Coronary artery (tissue), 2 donors: Measurements from ENCODE around the gene TBL2.
A peak's percentile ranks its signal among the peaks of the same experiment; 100 is the strongest.

Experiments
- DNase-seq: peaks from one replicate; pipeline ENCODE4 v3.0.0-alpha.2; 2017; ENCODE audit warnings: low spot score
- H3K27ac ChIP-seq, 2 donors: fragments of 200-600 bp; sonication (generic); one replicate each; pipeline ENCODE4 v1.5.1; 2016 to 2019
- H3K4me3 ChIP-seq: fragments of 200-600 bp; sonication (generic); 2 replicates; pipeline ENCODE4 v1.5.1; 2016; ENCODE audit warnings: mild to moderate bottlenecking, moderate library complexity
- CTCF ChIP-seq: fragments of 200-600 bp; sonication (generic); IDR thresholded peaks from one replicate; pipeline ENCODE4 v1.5.1; 2019; ENCODE audit warnings: antibody characterized with exemption

The TBL2 gene

GRCh38 chr7:73578342-73579128, at the start of gene TBL2:
Gene TBL2, minus strand, starts transcription at chr7:73578579. Its CDS starts 30 bp downstream, at chr7:73578549.
- DNase-seq = peak; percentile 99
- Histone ChIP-seq H3K27ac (peak within 1 kb of the TSS; percentile 85 to 93), H3K4me3 (peak within 1 kb of the TSS; percentile 95)
- no peak for TF ChIP-seq CTCF

GRCh38 chr7:73626814-73627213, 48.4 kb upstream of the TBL2 start:
- DNase-seq = no peak
- TF ChIP-seq CTCF = no peak
- Histone ChIP-seq H3K27ac (no peak overlapping the region), H3K4me3 (no peak overlapping the region)

GRCh38 chr7:73625276-73625675, 46.9 kb upstream of the TBL2 start:
- DNase-seq = no peak
- Histone ChIP-seq H3K4me3 (no peak overlapping the region), H3K27ac (no peak overlapping the region)
- TF ChIP-seq CTCF = no peak

- Histone ChIP-seq H3K4me3 (peak overlapping the region; percentile 63), H3K27ac (no peak overlapping the region)
- no peak for TF ChIP-seq CTCF
- DNase-seq = no peak
Measured at GRCh38 chr7:73624669-73625001, 46.3 kb upstream of the TBL2 start.

GRCh38 chr7:73623798-73624668, 45.7 kb upstream of the TBL2 start, which contains the start of gene MLXIPL:
Gene MLXIPL, minus strand, starts transcription at chr7:73624522. Its CDS starts 30 bp downstream, at chr7:73624492.
- DNase-seq = no peak
- no peak for TF ChIP-seq CTCF
- Histone ChIP-seq H3K27ac (peak within 1 kb of the TSS in 1 of 2 donors; percentile 3), H3K4me3 (peak within 1 kb of the TSS; percentile 63)

GRCh38 chr7:73622909-73623797, 44.8 kb upstream of the TBL2 start:
- no peak for DNase-seq
- Histone ChIP-seq H3K4me3 (peak overlapping the region; percentile 63), H3K27ac (peak overlapping the region in 1 of 2 donors; percentile 3)
- no peak for TF ChIP-seq CTCF
